MM.1S (cell line): ENCODE data around the gene CDCA4.

Experiments used
- DNase-seq: peaks from one replicate; pipeline ENCODE4 v3.0.0-alpha.2; 2015
- H2AFZ ChIP-seq: fragments of 300-600 bp; sonication (generic); 2 replicates; pipeline ENCODE4 v1.6.0; 2016; ENCODE audit warnings: antibody characterized with exemption, low read length
- H3F3A ChIP-seq: fragments of 300-600 bp; sonication (generic); 2 replicates; pipeline ENCODE4 v1.6.1; 2016; ENCODE audit warnings: mild to moderate bottlenecking, antibody characterized with exemption, low read length, moderate library complexity, mixed read lengths; ENCODE audit not compliant: insufficient read depth
- H3K27ac ChIP-seq: fragments of 300-600 bp; sonication (generic); 2 replicates; pipeline ENCODE4 v1.5.1; 2016; ENCODE audit warnings: mild to moderate bottlenecking, low read length
- H3K27me3 ChIP-seq: fragments of 300-600 bp; sonication (generic); replicated peaks from 2 replicates; pipeline ENCODE4 v1.6.0; 2016; ENCODE audit warnings: low read length; ENCODE audit not compliant: insufficient read depth
- H3K36me3 ChIP-seq: fragments of 300-600 bp; sonication (generic); replicated peaks from 2 replicates; pipeline ENCODE4 v1.6.1; 2016; ENCODE audit warnings: mild to moderate bottlenecking, low read length, mixed read lengths; ENCODE audit not compliant: insufficient read depth
- H3K4me1 ChIP-seq: fragments of 300-600 bp; sonication (generic); 2 replicates; pipeline ENCODE4 v1.6.1; 2016; ENCODE audit warnings: low read length, mixed read lengths
- H3K4me2 ChIP-seq: fragments of 300-600 bp; sonication (generic); 2 replicates; pipeline ENCODE4 v1.6.0; 2016; ENCODE audit warnings: low read depth, low read length
- H3K4me3 ChIP-seq: fragments of 300-600 bp; sonication (generic); 2 replicates; pipeline ENCODE4 v1.5.1; 2016; ENCODE audit warnings: low read length, mixed read lengths
- H3K79me2 ChIP-seq: fragments of 300-600 bp; sonication (generic); 2 replicates; pipeline ENCODE4 v1.6.1; 2016; ENCODE audit warnings: mixed run types, low read length, mixed read lengths
- H3K9ac ChIP-seq: fragments of 300-600 bp; sonication (generic); 2 replicates; pipeline ENCODE4 v1.6.1; 2016; ENCODE audit warnings: low read length, mixed read lengths
- H3K9me2 ChIP-seq: fragments of 300-600 bp; sonication (generic); replicated peaks from 2 replicates; pipeline ENCODE4 v1.6.1; 2016; ENCODE audit warnings: mild to moderate bottlenecking, low read length, mixed read lengths; ENCODE audit not compliant: insufficient read depth
- H3K9me3 ChIP-seq: fragments of 300-600 bp; sonication (generic); replicated peaks from 2 replicates; pipeline ENCODE4 v1.6.1; 2016; ENCODE audit warnings: mild to moderate bottlenecking, low read length, mixed read lengths; ENCODE audit not compliant: insufficient read depth
- H4K20me1 ChIP-seq: fragments of 300-600 bp; sonication (generic); 2 replicates; pipeline ENCODE4 v1.6.1; 2016; ENCODE audit warnings: mild to moderate bottlenecking, low read length, moderate library complexity, mixed read lengths; ENCODE audit not compliant: insufficient read depth
- CTCF ChIP-seq: fragments of 300-600 bp; sonication (generic); IDR thresholded peaks from 2 replicates; pipeline ENCODE4 v1.5.1; 2016; ENCODE audit warnings: antibody characterized with exemption, low read length, mixed read lengths
- EZH2 ChIP-seq: fragments of 300-600 bp; sonication (generic); optimal IDR thresholded peaks from 2 replicates; pipeline ENCODE3; 2017; ENCODE audit warnings: low read depth, mild to moderate bottlenecking, antibody characterized with exemption, low read length, mixed read lengths
- EZH2phosphoT487 ChIP-seq: fragments of 300-600 bp; sonication (generic); IDR thresholded peaks from 2 replicates; pipeline ENCODE4 v1.6.1; 2018; ENCODE audit warnings: antibody characterized with exemption, low read length

The CDCA4 gene

GRCh38 chr14:105026802-105027563 lies 6.1 kb upstream of the CDCA4 start:
- no peak overlapping the region for H2AFZ ChIP-seq
- DNase-seq, result no peak
- no peak overlapping the region for H3K4me2 ChIP-seq
- H3K9me2 ChIP-seq, result no peaks in the 10 kb centered on the region
- TF ChIP-seq EZH2 (no peak), EZH2phosphoT487 (no peak), CTCF (no peak)
- no peaks in the 10 kb centered on the region for H4K20me1 ChIP-seq
- no peak overlapping the region for H3K4me3 ChIP-seq
- no peak overlapping the region for H3K9ac ChIP-seq
- 0 out of 2 replicates have a peak, but pooled peaks cover 5% of the 10 kb centered on the region for H3K4me1 ChIP-seq
- no peaks in the 10 kb centered on the region for H3K36me3 ChIP-seq
- no peak overlapping the region for H3K27ac ChIP-seq
- no peaks in the 10 kb centered on the region for H3K9me3 ChIP-seq
- H3K79me2 ChIP-seq, result no peaks in the 10 kb centered on the region
- no peaks in the 10 kb centered on the region for H3K27me3 ChIP-seq
- H3F3A ChIP-seq, result no peaks in the 10 kb centered on the region

- Histone ChIP-seq H3K27me3 (no peaks in the 10 kb centered on the region), H3K9me2 (no peaks in the 10 kb centered on the region), H3K9me3 (no peaks in the 10 kb centered on the region), H4K20me1 (no peaks in the 10 kb centered on the region), H3K9ac (no peak overlapping the region), H3K27ac (no peak overlapping the region), H3K4me2 (no peak overlapping the region), H2AFZ (no peak overlapping the region), H3F3A (peaks cover 6% of the 10 kb centered on the region), H3K36me3 (no peaks in the 10 kb centered on the region), H3K4me1 (0 out of 2 replicates have a peak, but pooled peaks cover 5% of the 10 kb centered on the region), H3K4me3 (no peak overlapping the region), H3K79me2 (no peaks in the 10 kb centered on the region; the same call in 1 of the 2 replicates)
- no peak for DNase-seq
- TF ChIP-seq CTCF (no peak), EZH2 (no peak), EZH2phosphoT487 (no peak)
Measured at GRCh38 chr14:105026033-105026785, 5.3 kb upstream of the CDCA4 start.

GRCh38 chr14:105025429-105025828 lies 4.5 kb upstream of the CDCA4 start:
- TF ChIP-seq CTCF (no peak), EZH2 (no peak), EZH2phosphoT487 (no peak)
- no peak overlapping the region for H3K4me3 ChIP-seq
- no peaks in the 10 kb centered on the region for H3K36me3 ChIP-seq
- no peak overlapping the region for H2AFZ ChIP-seq
- H3K9me2 ChIP-seq, result no peaks in the 10 kb centered on the region
- no peaks in the 10 kb centered on the region for H3K9me3 ChIP-seq
- no peaks in the 10 kb centered on the region for H3K27me3 ChIP-seq
- peaks cover 6% of the 10 kb centered on the region for H3F3A ChIP-seq
- H3K9ac ChIP-seq, result no peak overlapping the region
- H3K79me2 ChIP-seq, result peaks cover under 1% of the 10 kb centered on the region
- H3K27ac ChIP-seq, result no peak overlapping the region
- no peak for DNase-seq
- H4K20me1 ChIP-seq, result no peaks in the 10 kb centered on the region
- 0 out of 2 replicates have a peak, but pooled peaks cover 5% of the 10 kb centered on the region for H3K4me1 ChIP-seq
- no peak overlapping the region for H3K4me2 ChIP-seq
